Stimulated activated CD4-positive, alpha-beta T cell treated with anti-CD3 and anti-CD28 coated beads, Interleukin-15, amount 100 ng/mL, for 48 hours (primary cell): ENCODE data around the gene PLCL2.
"Not testable (repeated sequence)": the region's sequence is repeated elsewhere in the genome, so short reads cannot be mapped to it uniquely, and the experiment has no call there.

Experiments used
- DNase-seq, 2 donors: peaks; one replicate each; pipeline ENCODE4 v3.0.0-alpha.2; 2020; ENCODE audit warnings: low read depth in 2 of 2

Gene PLCL2

DNA sequence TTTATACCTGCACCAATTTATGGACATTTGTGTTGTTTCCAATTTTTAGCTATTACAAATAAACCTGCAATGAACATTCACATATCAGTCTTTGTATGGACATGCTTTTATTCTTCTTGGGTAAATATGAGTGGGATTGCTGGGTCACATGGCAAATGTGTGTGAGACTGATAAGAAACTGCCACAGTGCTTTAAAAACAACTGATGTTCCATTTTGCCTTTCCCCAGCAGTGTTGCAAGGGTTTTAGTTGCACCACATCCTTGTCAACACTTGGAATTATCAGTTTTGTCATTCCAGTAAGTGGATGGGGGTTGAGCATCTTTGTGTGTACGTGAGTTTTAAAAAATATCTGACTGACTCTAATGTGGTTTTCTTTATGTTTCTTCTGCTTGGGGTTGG, 191.2 kb downstream of the PLCL2 start:
- no peak for DNase-seq

DNA sequence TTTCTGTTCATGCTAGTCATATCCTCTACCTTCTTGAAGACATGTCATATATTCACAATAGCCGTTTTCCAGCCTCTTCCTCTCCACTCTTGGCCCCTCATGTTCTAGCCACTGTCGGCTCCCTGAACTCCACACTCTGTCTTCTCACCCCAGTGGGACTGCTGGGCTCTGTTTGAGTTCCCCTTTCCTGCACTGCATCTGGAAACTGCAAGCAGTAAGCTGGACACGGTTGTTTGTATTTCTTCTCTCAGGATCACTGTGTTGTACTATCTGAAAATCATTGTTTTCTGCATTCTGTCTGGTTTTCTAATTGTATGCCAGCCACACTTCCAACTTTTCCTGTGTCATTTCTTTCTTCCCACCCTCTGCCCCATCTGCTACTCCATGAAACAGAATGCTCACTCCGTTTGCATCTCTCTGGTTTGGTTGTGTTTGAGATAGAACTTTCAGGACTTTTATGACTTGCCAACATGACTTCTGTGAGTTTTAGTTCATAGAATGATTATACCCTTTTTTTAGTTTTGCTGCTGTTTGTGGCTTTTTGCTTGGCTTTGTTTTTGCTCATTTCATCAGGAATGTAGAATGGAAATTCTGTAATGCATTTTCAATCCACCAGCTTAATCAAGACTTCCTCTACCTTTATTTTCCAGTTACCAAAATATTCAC, 192.3 kb downstream of the PLCL2 start:
- no peak for DNase-seq

DNA sequence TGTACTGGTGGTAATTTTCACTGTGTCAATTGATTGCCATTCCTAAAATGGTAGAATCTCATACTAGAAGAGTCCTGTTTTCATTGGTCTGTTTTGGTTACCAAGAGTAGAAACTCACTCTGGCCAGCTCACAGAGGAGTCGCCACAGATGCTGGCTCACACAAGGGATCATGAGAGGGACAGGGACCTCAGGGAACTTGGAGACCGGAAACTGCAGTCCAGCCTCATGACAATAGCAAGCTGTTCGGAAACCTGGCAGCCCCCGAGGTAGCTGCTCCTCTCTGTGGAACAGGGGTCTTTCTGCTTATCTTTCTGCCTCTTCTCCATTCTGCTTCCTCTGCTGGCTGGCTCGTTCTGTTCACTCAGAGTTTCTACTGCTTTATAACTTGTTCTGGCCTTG, 192.9 kb downstream of the PLCL2 start:
- no peak for DNase-seq

DNA sequence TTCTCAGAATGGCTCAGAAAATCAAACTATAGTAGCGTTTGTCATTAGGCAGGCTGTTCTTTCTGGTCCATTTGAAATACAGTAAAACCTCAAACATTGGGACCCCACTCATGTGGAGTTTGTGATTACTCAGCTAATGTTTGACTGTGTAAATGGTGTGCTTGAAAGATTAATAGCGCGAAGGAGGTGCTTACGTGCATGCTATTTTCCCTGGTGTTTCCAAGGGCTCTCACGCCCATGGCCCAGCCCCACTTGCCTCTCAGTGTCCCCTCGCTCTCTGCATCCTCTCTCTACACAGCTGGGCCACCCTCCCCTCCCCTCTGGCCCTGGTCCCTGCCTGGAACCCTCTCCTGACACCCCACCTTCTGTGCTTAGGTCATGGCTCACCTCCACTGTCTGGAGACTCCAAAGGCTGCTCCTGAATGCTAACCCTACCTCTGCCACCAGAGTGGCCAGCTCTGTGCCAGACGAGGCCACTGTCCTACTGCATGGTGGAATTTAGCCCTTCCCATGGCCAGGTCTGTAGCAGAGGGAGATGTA, 194.2 kb downstream of the PLCL2 start:
- DNase-seq = no peak

DNA sequence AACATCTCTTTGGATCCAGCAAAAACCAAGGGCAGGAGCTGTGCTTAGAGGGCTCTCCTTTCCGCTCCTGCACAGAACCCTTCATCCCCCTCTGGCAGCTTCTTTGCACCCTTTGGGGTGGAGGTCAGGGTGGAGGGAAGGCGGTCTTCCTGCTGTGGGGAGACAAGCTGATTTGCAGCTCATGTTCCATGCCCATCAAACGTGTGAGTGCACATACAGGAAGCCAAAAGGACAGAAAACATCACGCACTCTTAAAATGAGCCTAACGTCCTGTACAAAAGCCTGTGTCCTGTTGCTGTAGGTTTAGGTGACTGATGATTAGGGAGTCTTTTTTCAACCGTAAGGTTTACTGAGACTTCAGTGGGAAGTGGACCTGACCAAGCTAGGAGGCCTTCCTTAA, 195.2 kb downstream of the PLCL2 start:
- no peak for DNase-seq

DNA sequence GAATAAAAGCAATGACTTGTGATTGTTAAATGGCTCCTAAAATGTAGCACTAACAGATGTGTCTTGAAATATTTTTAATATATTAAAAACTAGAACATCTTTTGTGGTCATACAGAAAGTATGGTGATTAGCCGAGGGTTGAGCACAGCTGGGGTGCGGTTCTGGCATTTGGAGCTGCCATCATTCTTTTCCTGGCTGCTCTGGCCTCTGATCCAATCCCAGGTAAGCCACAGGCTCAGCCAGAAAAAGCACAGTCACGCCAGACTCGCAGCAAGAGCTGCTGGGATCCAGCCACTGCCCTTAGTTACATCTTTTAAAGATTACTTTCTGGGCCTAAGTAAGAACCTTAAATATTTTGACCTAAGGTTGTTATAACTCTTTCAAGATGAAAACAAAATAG, 196.8 kb downstream of the PLCL2 start:
- no peak for DNase-seq

DNA sequence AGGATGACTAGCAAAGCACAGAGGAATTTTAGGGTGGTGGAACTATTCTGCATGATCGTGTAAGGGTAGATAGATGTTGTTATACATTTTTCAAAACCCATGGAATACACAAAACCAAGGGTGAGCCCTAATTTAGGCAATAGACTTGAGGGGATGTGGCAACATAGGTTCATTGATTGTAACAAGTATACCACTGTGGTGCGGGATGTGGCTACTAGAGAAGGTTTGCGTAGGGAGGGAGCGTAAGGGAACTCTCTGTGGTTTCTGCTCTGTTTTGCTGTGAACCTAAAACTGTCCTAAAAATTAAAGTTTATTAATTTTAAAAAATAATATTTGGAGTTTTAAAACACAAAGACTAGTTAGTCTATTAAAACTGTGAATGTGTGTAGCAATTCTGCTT, 202.8 kb downstream of the PLCL2 start:
- no peak for DNase-seq

DNA sequence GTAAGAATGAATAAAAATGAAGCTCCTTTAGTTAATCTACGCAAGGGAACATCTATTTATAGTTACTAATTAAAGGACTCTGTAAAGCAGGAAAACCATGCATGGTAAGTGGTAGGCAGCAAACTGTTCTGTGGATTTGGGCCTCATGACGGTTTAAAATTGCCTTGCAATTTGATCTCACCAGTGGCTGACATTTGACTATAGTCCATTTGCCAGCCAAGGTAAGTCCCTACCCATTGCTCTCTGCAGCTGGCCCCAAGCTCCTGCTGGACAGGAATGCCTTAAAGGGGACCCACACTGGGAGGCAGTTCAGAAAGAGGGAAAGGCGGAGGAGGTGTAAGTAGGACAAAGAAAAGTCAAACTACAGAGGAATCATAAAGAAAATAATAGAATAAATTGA, 203.3 kb downstream of the PLCL2 start:
- no peak for DNase-seq

DNA sequence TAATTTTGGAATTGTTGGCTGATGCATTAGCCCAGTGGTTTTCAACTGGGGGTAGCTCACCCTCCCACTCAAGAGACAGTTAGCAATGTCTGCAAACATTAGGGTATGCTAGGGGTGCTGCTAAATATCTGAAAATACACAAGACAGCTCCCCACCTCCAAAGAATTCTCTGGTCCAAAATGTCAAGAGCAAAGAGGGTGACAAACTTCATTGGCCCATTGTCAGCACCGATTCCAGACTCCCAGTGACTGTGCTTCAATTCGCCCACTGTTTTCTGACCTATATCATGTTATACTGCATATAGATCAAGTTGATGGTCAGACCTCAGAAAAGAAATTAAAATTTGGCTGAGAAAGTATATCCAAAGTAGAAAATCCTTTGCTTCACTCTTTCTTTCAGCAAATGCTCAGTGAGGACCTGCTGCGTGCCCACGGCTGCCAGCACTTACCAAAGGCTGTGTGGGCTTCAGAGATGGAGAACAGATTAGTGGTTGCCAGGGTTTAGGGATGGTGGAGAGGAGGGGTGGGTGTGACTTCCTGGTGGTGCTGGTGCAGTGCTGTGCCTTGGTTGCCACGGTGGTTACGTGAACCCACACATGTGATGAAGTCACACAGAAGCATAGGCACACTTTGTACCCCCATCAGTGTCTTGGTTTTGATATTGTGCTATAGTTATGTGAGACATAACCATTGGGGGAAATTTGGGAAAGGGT, 204.0 kb downstream of the PLCL2 start:
- peak in 1 of 2 donors; percentile 22 for DNase-seq

DNA sequence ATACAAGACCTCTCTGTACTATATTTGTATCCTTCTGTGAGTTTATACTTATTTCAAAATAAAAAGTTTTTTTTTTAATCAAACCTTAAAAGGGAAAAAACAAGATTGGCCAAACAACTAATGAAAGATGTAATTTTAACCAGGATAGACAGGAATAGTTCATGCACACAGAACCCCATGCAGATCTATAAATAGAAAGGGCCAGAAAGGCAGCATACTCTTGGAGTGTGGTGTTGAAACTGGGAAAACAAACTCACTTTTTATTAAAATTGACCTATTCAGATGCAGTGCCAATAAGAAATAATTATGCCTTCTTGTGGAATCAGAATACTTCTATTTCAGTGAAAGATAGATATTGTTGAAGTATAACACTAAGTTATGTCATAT, 204.6 kb downstream of the PLCL2 start:
- no peak for DNase-seq

DNA sequence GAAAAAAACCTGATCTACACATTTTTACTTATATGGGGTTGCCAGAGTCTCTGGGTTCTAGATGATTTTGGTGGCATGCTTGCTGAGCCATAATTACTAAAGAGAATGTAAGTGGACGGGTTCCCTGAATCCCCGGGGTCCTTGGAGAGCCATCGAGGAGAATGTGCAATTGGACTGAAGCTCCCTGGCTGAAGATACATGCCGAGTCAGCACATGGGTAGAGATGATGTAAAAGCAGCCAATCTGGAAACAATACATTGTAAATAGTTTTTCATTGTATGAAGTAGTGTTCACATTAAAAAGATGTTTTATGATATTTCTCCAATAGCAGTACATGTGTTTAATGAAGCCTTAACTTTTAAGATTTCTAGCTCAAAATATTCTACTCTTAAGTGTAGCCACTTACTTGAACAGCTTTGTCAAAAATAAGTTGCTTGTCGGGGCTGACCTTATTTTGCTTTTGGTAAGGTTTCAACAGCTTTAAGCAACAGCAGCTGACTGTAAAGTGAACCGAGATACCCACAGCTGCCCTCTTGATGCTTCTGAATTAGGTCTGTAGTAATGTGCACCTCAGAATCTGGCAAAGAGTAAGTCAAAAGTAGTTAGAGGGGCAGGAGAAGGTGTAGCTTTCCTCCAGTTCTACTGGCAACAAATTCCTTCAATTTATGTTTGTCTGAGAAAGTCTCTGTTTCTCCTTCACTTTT, 205.7 kb downstream of the PLCL2 start:
- no peak for DNase-seq

DNA sequence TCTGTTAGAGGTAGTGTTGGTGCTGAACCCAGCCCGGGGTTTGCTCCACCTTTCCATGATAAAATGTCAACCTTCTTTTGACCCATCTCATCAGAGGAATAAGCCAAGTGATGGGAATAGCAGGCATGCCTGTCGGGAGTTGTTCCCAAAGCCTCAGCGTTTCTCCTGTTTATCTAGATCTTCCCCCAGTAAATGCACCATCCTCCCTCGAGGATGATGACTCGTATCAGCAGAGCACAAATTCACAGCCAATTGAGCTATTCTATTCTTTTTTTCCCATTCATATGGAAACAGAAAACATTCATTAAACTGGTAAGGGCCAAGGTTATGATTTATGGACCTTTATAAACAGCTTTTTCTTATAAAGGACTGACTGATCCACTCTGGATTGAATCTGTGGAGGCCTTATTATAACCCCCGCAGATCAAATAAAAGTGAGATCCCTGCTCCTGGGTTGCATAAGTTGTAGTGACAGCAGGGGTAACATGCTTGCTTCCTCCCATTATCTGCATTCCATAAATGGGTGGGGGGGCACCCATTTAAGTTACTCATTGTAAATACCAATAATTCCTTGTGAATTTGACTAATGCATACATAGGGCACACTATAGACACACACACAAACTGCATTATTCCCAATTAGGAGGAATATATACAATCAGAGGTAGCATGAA, 207.3 kb downstream of the PLCL2 start:
- no peak for DNase-seq

DNA sequence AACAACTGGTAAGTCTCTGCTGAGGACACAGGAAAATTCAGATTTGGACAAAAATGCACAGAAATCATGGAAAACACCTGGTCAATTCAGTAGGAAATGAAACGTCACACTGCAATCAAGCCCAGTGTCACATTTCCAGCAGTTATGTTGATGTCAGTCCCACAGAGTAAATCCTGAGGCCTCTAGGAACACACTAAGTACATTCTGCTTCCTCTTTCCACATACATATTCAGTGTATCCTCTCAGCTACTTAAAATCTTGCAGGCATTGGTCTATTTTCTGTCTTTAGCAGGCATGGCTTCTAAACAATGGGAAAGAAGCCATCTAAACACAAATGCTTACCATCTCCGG, 207.8 kb downstream of the PLCL2 start:
- DNase-seq = no peak

DNA sequence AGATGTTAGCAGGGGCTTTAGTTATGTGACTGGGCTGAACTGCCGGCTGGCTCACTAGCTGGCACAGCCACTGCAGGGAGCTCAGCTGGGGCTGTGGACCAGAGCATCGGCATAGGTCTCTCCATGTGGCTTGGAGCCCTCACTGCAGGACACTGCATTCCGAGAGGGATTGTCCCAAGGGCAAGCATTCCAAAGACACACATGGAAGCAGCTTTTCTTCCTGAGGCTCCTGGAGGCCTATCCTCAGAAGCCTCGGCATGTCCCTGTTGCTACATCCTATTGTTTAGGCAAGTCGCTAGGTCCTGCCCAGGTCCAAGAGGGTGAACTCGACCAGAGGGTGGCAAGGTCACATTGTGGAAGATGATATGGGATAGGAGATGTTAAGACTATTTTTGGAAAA, 209.8 kb downstream of the PLCL2 start:
- DNase-seq = no peak

DNA sequence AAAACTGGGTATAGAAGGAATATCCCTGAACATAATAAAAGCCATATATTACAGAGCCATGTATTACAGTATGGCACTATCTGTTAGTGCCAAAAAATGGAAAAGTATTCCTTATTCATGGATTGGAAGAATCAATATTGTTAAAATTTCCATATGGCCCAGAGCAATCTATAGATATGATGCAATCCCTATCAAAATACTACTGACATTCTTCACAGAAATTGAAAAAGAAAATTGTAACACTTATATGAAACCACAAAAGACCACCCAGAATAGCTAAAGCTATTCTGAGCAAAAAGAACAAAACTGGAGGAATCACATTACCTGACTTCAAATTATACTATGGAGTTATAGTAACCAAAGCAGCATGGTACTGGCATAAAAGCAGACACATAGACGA, 218.8 kb downstream of the PLCL2 start:
- DNase-seq = no peak

DNA sequence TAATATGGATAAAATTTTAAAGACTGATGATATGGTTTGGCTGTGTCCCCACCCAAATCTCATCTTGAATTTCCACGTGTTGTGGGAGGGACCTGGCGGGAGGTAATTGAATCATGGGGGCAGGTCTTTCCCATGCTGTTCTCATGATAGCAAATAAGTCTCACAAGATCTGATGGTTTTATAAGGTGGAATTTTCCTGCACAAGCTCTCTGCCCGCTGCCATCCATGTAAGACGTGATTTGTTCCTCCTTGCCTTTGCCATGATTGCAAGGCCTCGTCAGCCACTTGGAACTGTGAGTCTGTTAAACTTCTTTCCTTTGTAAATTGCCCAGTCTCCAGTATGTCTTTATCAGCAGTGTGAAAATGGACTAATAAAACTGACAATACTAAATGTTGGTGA, 222.0 kb downstream of the PLCL2 start:
- DNase-seq = not testable (repeated sequence)

DNA sequence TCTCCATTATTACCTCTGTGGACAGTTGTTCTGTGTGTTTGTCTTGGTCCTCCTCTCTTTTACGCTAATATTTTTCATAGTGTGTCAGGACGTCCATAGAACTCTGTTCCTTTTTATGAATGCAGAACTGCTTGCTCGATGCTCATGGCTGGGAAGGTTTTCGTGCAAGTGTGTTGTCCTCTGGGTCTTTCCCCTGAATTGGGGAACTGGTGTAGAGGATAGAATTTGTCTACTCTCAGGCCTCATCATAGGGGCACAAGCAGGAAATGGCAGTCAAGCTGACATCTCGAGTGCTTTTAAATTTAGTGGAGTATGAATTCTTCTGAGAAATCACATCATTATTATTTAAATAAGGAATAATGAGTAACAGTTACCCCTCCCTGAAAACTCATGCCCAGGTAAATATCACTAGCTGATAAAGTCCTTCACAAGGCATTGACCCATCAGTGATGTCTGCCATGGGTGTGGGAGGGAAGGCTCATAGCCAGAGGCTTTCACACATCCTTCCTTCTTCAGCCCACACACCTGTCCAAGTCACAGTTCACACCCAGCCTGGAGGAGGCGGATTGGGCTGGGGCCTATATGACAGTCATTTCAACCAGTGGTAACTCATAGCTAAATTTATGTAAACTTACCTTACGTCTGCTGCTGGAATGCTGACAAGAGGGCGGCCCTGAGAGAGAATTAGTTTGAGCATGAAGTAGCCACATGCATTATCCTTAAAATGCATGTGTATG, 226.1 kb downstream of the PLCL2 start:
- DNase-seq = peak in 1 of 2 donors; percentile 4

DNA sequence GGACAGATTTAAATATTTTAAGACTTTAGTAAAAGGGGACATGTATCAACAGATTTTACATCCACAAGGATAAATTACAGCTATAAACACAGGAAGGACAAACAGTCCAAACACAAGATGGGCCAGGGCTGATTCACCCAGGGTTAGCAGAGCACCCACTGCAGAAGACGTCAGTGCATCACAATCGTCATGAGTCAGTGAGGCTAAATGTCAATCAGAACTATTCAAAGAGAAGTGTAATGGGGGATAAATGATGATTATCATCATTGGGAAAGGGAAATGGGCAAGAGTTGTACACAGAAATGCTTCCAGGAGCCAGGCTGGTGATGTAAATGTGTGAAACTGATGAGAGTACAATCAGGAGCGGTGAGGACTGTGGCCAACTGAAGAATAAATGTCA, 226.8 kb downstream of the PLCL2 start:
- no peak for DNase-seq

DNA sequence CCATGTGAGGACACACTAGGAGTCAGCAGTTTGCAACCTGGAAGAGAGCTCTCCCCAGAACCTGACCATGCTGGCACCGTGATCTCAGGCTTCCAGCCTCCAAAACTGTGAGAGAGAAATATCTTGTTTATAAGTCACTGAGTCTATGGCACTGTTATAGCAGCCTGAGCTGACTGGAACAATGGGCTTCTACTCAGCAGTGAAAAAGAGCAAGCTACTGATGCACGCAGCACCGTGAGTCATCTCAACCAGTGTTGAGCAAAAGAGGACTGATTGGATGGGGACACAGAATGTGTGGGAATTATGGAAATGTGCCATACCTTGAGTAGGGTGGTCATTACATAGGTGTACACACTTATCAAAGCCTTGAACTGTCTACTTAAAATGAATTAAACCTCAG, 230.4 kb downstream of the PLCL2 start:
- no peak for DNase-seq

DNA sequence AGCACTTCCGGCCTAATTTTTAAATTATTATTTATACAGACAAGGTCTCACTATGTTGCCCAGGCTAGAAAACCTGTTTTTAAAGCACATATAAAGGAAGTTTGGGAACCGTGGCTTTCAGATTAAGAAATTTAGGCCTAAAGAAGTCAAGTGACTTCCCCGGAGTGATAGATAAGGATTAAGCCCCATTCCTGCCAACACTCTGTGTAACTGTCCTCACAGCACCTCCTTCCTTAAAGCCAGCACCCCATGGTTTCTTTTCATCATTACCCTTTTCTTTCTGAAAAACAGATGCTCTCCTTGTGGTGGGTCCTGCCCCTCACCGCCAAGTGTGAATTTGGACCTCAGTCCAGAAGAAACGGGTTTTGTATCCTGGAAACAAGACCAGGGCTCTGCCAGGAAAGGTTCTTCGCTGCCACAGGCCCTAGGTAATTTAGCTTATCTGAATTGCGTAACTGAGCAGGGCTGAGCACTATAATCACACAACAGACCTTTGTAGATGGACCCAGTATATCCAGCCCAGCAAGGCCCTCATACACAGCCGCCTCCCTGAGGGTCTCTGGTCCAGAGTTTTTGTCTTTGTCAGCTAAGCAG, 231.3 kb downstream of the PLCL2 start:
- no peak for DNase-seq

DNA sequence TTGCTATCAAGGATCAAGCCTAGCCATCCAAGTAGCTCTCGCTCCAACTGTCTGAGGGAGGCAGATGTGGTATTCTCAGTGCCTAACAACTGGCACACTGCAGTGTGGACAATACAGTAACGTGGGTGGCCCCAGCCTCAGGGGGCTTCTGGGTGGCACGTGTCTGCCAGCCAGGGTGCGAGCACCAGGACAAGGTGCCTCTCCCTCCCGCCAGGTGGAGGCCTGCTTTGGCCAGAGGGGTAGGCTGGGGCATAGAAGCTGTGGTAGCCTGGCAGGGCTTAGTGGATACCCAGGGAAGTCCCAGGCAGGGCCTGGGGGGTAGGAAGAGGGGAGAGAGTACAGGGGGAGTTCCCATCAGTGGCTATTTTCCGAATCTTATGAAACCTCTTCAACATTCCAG, 234.0 kb downstream of the PLCL2 start:
- no peak for DNase-seq
